KMS-11 (cell line): ENCODE measurements around the gene TMEM132C.

Experiments
- H2AFZ ChIP-seq: fragments of 200-600 bp; sonication (generic); 2 replicates; pipeline ENCODE4 v1.6.1; 2016; ENCODE audit warnings: antibody characterized with exemption, mixed run types, low read depth
- H3K27ac ChIP-seq: fragments of 200-600 bp; sonication (generic); 2 replicates; pipeline ENCODE4 v1.6.1; 2016; ENCODE audit warnings: mild to moderate bottlenecking, mixed run types
- H3K27me3 ChIP-seq: fragments of 200-600 bp; sonication (generic); 2 replicates; pipeline ENCODE4 v1.6.1; 2017; ENCODE audit warnings: mild to moderate bottlenecking, low read depth, mixed run types, moderate library complexity; ENCODE audit not compliant: insufficient read depth
- H3K36me3 ChIP-seq: fragments of 200-600 bp; sonication (generic); 2 replicates; pipeline ENCODE4 v1.6.1; 2017; ENCODE audit warnings: mild to moderate bottlenecking, mixed run types; ENCODE audit not compliant: insufficient read depth
- H3K4me1 ChIP-seq: fragments of 200-600 bp; sonication (generic); 2 replicates; pipeline ENCODE4 v1.6.1; 2016; ENCODE audit warnings: mild to moderate bottlenecking, low read depth, mixed run types; ENCODE audit not compliant: poor library complexity, severe bottlenecking
- H3K4me2 ChIP-seq: fragments of 200-600 bp; sonication (generic); 2 replicates; pipeline ENCODE4 v1.7.0; 2016; ENCODE audit warnings: mild to moderate bottlenecking, mixed run types
- H3K4me3 ChIP-seq: fragments of 200-600 bp; sonication (generic); IDR thresholded peaks from 2 replicates; pipeline ENCODE4 v1.6.1; 2017; ENCODE audit warnings: low read depth, low read length, mixed read lengths; ENCODE audit not compliant: insufficient read depth
- H3K79me2 ChIP-seq: fragments of 200-600 bp; sonication (generic); 2 replicates; pipeline ENCODE4 v1.6.1; 2016; ENCODE audit warnings: low read depth, mixed run types; ENCODE audit not compliant: insufficient read depth
- H3K9ac ChIP-seq: fragments of 200-600 bp; sonication (generic); 2 replicates; pipeline ENCODE4 v1.6.1; 2016; ENCODE audit warnings: mild to moderate bottlenecking, mixed run types
- H4K20me1 ChIP-seq: fragments of 200-600 bp; sonication (generic); 2 replicates; pipeline ENCODE4 v1.6.1; 2016; ENCODE audit warnings: mild to moderate bottlenecking, mixed run types; ENCODE audit not compliant: insufficient read depth
- CTCF ChIP-seq: fragments of 200-600 bp; sonication (generic); conservative IDR thresholded peaks from 2 replicates; pipeline ENCODE4 v1.6.1; 2017; ENCODE audit warnings: low read depth, mild to moderate bottlenecking, antibody characterized with exemption, low read length, moderate library complexity, mixed read lengths

Gene TMEM132C

GRCh38 chr12:128383357-128383937, 116.5 kb downstream of the TMEM132C start:
- no peaks in the 10 kb centered on the region for H3K27me3 ChIP-seq
- no peak overlapping the region for H2AFZ ChIP-seq
- no peak overlapping the region for H3K9ac ChIP-seq
- H3K36me3 ChIP-seq, result no peaks in the 10 kb centered on the region
- no peak for TF ChIP-seq CTCF
- no peak overlapping the region for H3K4me2 ChIP-seq
- H4K20me1 ChIP-seq, result no peaks in the 10 kb centered on the region
- H3K4me1 ChIP-seq, result no peaks in the 10 kb centered on the region
- no peak overlapping the region for H3K27ac ChIP-seq
- no peak overlapping the region for H3K4me3 ChIP-seq
- no peaks in the 10 kb centered on the region for H3K79me2 ChIP-seq

GRCh38 chr12:128385736-128386135, 118.8 kb downstream of the TMEM132C start:
- no peak overlapping the region for H3K4me3 ChIP-seq
- H3K27ac ChIP-seq, result no peak overlapping the region
- no peaks in the 10 kb centered on the region for H3K4me1 ChIP-seq
- TF ChIP-seq CTCF, result no peak
- H4K20me1 ChIP-seq, result no peaks in the 10 kb centered on the region
- no peak overlapping the region for H3K4me2 ChIP-seq
- H2AFZ ChIP-seq, result no peak overlapping the region
- H3K79me2 ChIP-seq, result no peaks in the 10 kb centered on the region
- no peaks in the 10 kb centered on the region for H3K36me3 ChIP-seq
- H3K9ac ChIP-seq, result no peak overlapping the region
- no peaks in the 10 kb centered on the region for H3K27me3 ChIP-seq

GRCh38 chr12:128387811-128388422, 120.9 kb downstream of the TMEM132C start:
- Histone ChIP-seq H3K4me3 (no peak overlapping the region), H4K20me1 (no peaks in the 10 kb centered on the region), H2AFZ (no peak overlapping the region), H3K4me1 (no peaks in the 10 kb centered on the region), H3K9ac (no peak overlapping the region), H3K27me3 (no peaks in the 10 kb centered on the region), H3K36me3 (no peaks in the 10 kb centered on the region), H3K27ac (no peak overlapping the region), H3K79me2 (no peaks in the 10 kb centered on the region), H3K4me2 (no peak overlapping the region)
- peak; percentile 50; the same call in 1 of the 2 replicates for TF ChIP-seq CTCF

- Histone ChIP-seq H3K4me2 (no peak overlapping the region), H3K9ac (no peak overlapping the region), H3K36me3 (no peaks in the 10 kb centered on the region), H3K4me1 (no peaks in the 10 kb centered on the region), H3K4me3 (no peak overlapping the region), H2AFZ (no peak overlapping the region), H3K79me2 (no peaks in the 10 kb centered on the region), H3K27me3 (no peaks in the 10 kb centered on the region), H3K27ac (no peak overlapping the region), H4K20me1 (no peaks in the 10 kb centered on the region)
- TF ChIP-seq CTCF, result no peak
These were observed 121.6 kb downstream of the TMEM132C start for GRCh38 chr12:128388461-128389000.
